Right atrium auricular region (tissue), 2 donors: ENCODE measurements around the gene FGFBP1. TPM values are rescaled to one million over a fixed set of nuclear protein-coding genes. Genes with fewer than 3 reads are reported as not detected.

ENCODE experiments used
- DNase-seq: peaks from one replicate; pipeline ENCODE4 v3.0.0-alpha.2; 2019; ENCODE audit warnings: low spot score
- H3K27ac ChIP-seq, 2 donors: fragments of 200-600 bp; sonication (generic); 1 replicate in 1 of 2; 2 replicates in 1 of 2; pipeline ENCODE4 v1.5.1; 2016 to 2019
- H3K27me3 ChIP-seq, 2 donors: fragments of 200-600 bp; sonication (generic); one replicate each; pipeline versions ENCODE4 v1.5.1 to v1.6.0; 2017 to 2019
- H3K36me3 ChIP-seq: fragments of 200-600 bp; sonication (generic); one replicate; pipeline ENCODE4 v1.5.1; 2016
- H3K4me1 ChIP-seq, 2 donors: fragments of 200-600 bp; sonication (generic); one replicate each; pipeline versions ENCODE4 v1.5.1 to v1.6.0; 2017 to 2019
- H3K4me3 ChIP-seq, 2 donors: fragments of 200-600 bp; sonication (generic); 1 replicate in 1 of 2; 2 replicates in 1 of 2; pipeline ENCODE4 v1.5.1; 2017 to 2019; ENCODE audit warnings: mild to moderate bottlenecking in 1 of 2, moderate library complexity in 1 of 2
- H3K9me3 ChIP-seq, 2 donors: fragments of 200-600 bp; sonication (generic); one replicate each; pipeline ENCODE4 v1.5.1; 2019
- CTCF ChIP-seq, 2 donors: fragments of 200-600 bp; sonication (generic); IDR thresholded peaks; one replicate each; pipeline ENCODE4 v1.5.1; 2019; ENCODE audit warnings: antibody characterized with exemption in 2 of 2
- total RNA-seq, 2 donors: library from RNA; depleted of rRNA; stranded (reverse); fragments of >200 nt; gene quantifications; one replicate each; pipeline ENCODE4 v1.1.0, GENCODE V29; 2016

Gene FGFBP1
- total RNA-seq, 2 donors from 2014 or later: 0.94 TPM; not detected in 1

GRCh38 chr4:15963576-15963975 is 25.0 kb upstream of the FGFBP1 start:
- Histone ChIP-seq H3K9me3 (no peaks in the 10 kb centered on the region), H3K27me3 (no peaks in the 10 kb centered on the region), H3K27ac (no peak overlapping the region), H3K4me1 (no peaks in the 10 kb centered on the region), H3K36me3 (no peaks in the 10 kb centered on the region), H3K4me3 (no peak overlapping the region)
- TF ChIP-seq CTCF (IDR thresholded peaks at IDR 0.05): no peak
- DNase-seq: no peak

GRCh38 chr4:15963001-15963451 is 24.5 kb upstream of the FGFBP1 start, which contains the start of gene FGFBP2:
Gene FGFBP2, minus strand, starts transcription at chr4:15963175. Its CDS starts 46 bp downstream, at chr4:15963129.
- no peaks in the 10 kb centered on the region for H3K36me3 ChIP-seq
- peak; percentile 45 to 65 for TF ChIP-seq CTCF (IDR thresholded peaks at IDR 0.05)
- H3K4me1 ChIP-seq: no peaks in the 10 kb centered on the region
- H3K27me3 ChIP-seq: no peaks in the 10 kb centered on the region
- no peaks in the 10 kb centered on the region for H3K9me3 ChIP-seq
- H3K27ac ChIP-seq: no peak within 1 kb of the TSS
- no peak within 1 kb of the TSS for H3K4me3 ChIP-seq
- DNase-seq: no peak

- DNase-seq: no peak
- Histone ChIP-seq H3K27me3 (no peaks in the 10 kb centered on the region), H3K4me1 (no peaks in the 10 kb centered on the region), H3K9me3 (no peaks in the 10 kb centered on the region), H3K4me3 (no peak overlapping the region), H3K27ac (no peak overlapping the region), H3K36me3 (no peaks in the 10 kb centered on the region)
- TF ChIP-seq CTCF (IDR thresholded peaks at IDR 0.05): no peak
Observed at GRCh38 chr4:15961781-15962510, 23.4 kb upstream of the FGFBP1 start.

- no peak overlapping the region for H3K4me3 ChIP-seq
- no peaks in the 10 kb centered on the region for H3K9me3 ChIP-seq
- H3K36me3 ChIP-seq: no peaks in the 10 kb centered on the region
- TF ChIP-seq CTCF (IDR thresholded peaks at IDR 0.05): no peak
- H3K27me3 ChIP-seq: no peaks in the 10 kb centered on the region
- no peak for DNase-seq
- H3K27ac ChIP-seq: no peak overlapping the region
- no peaks in the 10 kb centered on the region for H3K4me1 ChIP-seq
Observed at GRCh38 chr4:15958562-15958961, 20.0 kb upstream of the FGFBP1 start.

GRCh38 chr4:15956179-15956850 is 17.8 kb upstream of the FGFBP1 start:
- peak; percentile 83 for DNase-seq
- H3K9me3 ChIP-seq: no peaks in the 10 kb centered on the region
- no peaks in the 10 kb centered on the region for H3K36me3 ChIP-seq
- H3K4me3 ChIP-seq: no peak overlapping the region
- H3K27me3 ChIP-seq: no peaks in the 10 kb centered on the region
- H3K27ac ChIP-seq: no peak overlapping the region
- H3K4me1 ChIP-seq: no peaks in the 10 kb centered on the region
- peak; percentile 90 to 95 for TF ChIP-seq CTCF (IDR thresholded peaks at IDR 0.05)
